ENCODE measurements around the gene JAKMIP1.

Gene JAKMIP1

DNA sequence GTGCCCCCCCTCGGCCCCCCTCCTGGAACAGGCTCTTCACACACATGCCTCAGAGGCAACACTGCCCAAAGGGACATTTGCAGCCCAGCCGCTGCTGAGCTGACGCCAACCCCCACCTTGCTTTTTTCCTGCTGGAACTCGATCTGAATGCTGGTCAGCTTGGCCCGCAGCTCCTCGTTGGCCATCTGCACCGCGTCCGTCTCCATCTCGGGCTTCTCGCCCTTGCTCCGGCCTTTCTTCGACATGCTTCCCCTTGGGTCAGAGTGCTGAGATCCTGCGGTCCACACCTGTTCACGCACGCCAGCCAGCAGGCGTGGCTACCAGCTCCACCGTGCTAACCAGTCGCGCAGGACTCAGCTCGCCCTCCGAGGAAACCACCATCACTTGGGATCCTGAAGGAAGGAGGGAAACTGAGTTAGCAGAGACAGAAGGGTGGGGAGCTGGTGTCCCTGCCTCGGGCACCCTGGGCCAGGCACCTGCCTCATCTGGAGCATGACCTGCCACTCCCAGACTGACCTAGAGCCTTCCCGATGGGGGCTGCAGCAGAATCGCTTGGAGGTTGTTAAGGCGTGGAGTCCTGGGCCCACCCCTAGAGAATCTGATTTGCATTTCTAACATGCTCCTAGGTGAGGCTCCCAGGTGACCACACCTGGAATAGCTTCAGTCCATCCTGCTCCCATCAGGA, 87.6 kb downstream of the JAKMIP1 start:
- no peak for DNase-seq (ENCODE audit: extremely low read depth, low read depth)
- H3K4me3 ChIP-seq (replicated peaks; ENCODE audit: low read depth, low read length) = no peak overlapping the region
- TF ChIP-seq, protein P1, sequence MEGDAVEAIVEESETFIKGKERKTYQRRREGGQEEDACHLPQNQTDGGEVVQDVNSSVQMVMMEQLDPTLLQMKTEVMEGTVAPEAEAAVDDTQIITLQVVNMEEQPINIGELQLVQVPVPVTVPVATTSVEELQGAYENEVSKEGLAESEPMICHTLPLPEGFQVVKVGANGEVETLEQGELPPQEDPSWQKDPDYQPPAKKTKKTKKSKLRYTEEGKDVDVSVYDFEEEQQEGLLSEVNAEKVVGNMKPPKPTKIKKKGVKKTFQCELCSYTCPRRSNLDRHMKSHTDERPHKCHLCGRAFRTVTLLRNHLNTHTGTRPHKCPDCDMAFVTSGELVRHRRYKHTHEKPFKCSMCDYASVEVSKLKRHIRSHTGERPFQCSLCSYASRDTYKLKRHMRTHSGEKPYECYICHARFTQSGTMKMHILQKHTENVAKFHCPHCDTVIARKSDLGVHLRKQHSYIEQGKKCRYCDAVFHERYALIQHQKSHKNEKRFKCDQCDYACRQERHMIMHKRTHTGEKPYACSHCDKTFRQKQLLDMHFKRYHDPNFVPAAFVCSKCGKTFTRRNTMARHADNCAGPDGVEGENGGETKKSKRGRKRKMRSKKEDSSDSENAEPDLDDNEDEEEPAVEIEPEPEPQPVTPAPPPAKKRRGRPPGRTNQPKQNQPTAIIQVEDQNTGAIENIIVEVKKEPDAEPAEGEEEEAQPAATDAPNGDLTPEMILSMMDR (IDR thresholded peaks at IDR 0.05; ENCODE audit: low read depth, low read length, missing control alignments) = no peak

DNA sequence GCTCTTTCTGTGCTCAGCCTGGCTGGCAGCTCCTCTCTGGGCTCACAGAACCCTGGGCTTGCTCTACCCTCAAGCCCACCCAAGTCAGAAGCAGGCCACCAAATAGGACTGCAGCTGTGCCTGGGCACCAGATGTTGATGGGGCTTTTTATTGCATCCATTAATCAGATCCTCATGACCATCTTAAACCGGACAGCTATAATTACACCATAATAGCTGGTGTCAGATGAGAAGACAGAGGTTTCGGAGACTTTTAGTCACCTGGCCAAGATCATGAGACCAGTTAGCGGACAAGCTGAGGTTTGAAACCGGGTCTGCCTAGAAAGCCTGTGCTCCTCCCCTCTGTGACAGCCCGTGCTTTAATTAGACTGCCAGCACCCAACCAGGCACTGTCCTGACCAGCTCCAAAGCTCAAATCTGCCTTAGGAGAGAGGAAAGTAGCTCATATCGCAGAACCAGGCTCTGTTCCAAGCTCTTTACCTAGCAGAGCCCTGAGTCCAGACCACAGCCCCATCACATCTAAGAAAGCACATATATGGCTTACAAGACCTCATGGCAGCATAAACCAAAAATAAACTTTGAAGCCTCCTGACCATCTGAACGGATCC, 88.9 kb downstream of the JAKMIP1 start:
- DNase-seq (ENCODE audit: extremely low read depth, low read depth) = no peak
- TF ChIP-seq, protein P1 (IDR thresholded peaks at IDR 0.05; ENCODE audit: low read depth, low read length, missing control alignments) = no peak
- H3K4me3 ChIP-seq (replicated peaks; ENCODE audit: low read depth, low read length) = no peak overlapping the region

- TF ChIP-seq, protein P1 (IDR thresholded peaks at IDR 0.05; ENCODE audit: low read depth, low read length, missing control alignments) = no peak
- DNase-seq (ENCODE audit: extremely low read depth, low read depth) = no peak
- no peak overlapping the region for H3K4me3 ChIP-seq (replicated peaks; ENCODE audit: low read depth, low read length)
Measured at GRCh38 chr4:6110681-6111353, 89.5 kb downstream of the JAKMIP1 start.

DNA sequence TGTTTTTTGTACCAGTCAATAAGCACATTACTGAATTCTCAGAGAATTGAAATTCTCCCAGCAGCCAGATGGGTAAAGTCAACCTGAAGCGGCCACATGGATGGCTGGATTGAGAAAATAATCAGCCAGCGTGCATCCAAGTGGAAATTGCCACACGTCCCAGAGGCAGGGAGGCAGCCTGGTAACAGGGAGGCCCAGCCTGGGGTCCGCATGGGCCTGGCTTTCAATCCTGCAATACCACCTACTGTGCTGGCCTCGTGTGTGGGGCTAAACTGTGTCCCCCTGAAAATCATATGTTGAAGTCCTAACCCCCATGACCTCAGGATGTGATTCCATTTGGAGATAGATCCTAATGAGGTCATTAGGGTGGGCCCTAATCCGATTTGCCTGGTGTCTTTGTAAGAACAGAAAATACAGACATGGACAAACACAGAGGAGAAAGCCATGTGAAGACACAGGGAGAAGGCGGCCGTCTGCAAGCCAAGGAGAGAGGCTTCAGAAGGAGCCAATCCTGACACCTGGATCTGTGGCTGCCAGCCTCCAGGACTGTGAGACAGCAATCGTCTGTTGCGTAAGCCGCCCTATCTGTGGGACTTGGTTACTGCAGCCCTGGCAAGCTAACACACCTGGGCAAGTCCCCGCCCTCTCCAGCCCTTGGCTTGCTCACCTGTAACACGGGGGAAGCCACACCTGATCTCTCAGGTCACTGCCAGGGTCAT, 90.3 kb downstream of the JAKMIP1 start:
- no peak overlapping the region for H3K4me3 ChIP-seq (replicated peaks; ENCODE audit: low read depth, low read length)
- DNase-seq (ENCODE audit: extremely low read depth, low read depth) = no peak
- TF ChIP-seq, protein P1 (IDR thresholded peaks at IDR 0.05; ENCODE audit: low read depth, low read length, missing control alignments) = no peak

DNA sequence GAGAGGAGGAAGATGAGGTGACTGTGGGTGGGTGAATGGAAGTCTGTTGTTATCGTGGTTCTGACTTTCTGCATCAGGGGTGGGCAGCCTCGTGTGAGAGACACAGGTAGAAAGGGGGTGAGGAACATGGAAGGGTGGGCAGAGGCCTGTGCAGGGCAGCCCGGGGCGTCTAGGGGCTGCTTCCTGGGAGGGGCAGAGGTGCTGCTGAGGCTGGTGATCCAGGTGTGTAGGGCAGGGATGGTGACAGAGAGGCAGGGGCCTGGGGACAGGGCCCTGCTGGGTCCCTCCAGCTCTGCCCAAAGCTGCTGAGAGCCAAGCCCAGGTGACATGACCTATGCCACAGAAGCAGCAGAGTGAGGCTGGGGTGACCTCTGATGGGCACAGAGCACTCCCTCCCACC, 92.5 kb downstream of the JAKMIP1 start:
- no peak for DNase-seq (ENCODE audit: extremely low read depth, low read depth)
- H3K4me3 ChIP-seq (replicated peaks; ENCODE audit: low read depth, low read length) = no peak overlapping the region
- TF ChIP-seq, protein P1 (IDR thresholded peaks at IDR 0.05; ENCODE audit: low read depth, low read length, missing control alignments) = no peak

GRCh38 chr4:6107114-6107791, 93.1 kb downstream of the JAKMIP1 start:
- TF ChIP-seq, protein P1 (IDR thresholded peaks at IDR 0.05; ENCODE audit: low read depth, low read length, missing control alignments) = no peak
- DNase-seq (ENCODE audit: extremely low read depth, low read depth) = no peak
- H3K4me3 ChIP-seq (replicated peaks; ENCODE audit: low read depth, low read length) = no peak overlapping the region
